SU-DHL-6 (cell line): ENCODE measurements around the gene SPZ1.

ENCODE experiments used
- CTCF ChIP-seq: fragments of 200-600 bp; sonication (generic); IDR thresholded peaks from one replicate; pipeline ENCODE4 v1.5.1; 2017; ENCODE audit warnings: antibody characterized with exemption, mild to moderate bottlenecking, low read length, moderate library complexity; ENCODE audit not compliant: insufficient read depth, poor library complexity, severe bottlenecking
- EZH2phosphoT487 ChIP-seq: fragments of 200-600 bp; sonication (generic), shearing (Covaris generic); conservative IDR thresholded peaks from 2 replicates; pipeline ENCODE4 v1.6.1; 2018; ENCODE audit warnings: mild to moderate bottlenecking, antibody characterized with exemption, low read length, moderate library complexity, mixed read lengths

GRCh38 chr5:80309871-80310665 lies 9.7 kb upstream of the SPZ1 start:
- TF ChIP-seq CTCF (no peak), EZH2phosphoT487 (no peak)
